CD4-positive, alpha-beta T cell (primary cell): ENCODE data around the gene NPIPB8. TPM values are rescaled to one million over a fixed set of nuclear protein-coding genes. Genes with fewer than 3 reads are reported as not detected.
"Not testable (repeated sequence)": the region's sequence is repeated elsewhere in the genome, so short reads cannot be mapped to it uniquely, and the experiment has no call there.

Source experiments
- ATAC-seq: fragments of 200-7000 bp; cut with Tn5 transposase; one replicate; pipeline ENCODE4 v1.10.0; 2022; ENCODE audit warnings: mild to moderate bottlenecking; ENCODE audit not compliant: poor library complexity
- CTCF ChIA-PET: fragments of 350-600 bp; sonication (Branson Sonifier 250); formaldehyde crosslinking; loops from one replicate; lab custom pipeline; 2021; ENCODE audit warnings: antibody characterized with exemption, inconsistent platforms; lab: Charles Lee
- POLR2A ChIA-PET: fragments of 350-600 bp; sonication (Branson Sonifier 250); formaldehyde crosslinking; loops from one replicate; lab custom pipeline; 2021; ENCODE audit warnings: antibody characterized with exemption, inconsistent platforms; lab: Charles Lee
- DNase-seq, 14 experiments: peaks; one replicate each; pipeline ENCODE4 v3.0.0-alpha.2; 2013 to 2020; ENCODE audit warnings: mixed read lengths in 2 of 14
- H3K27ac ChIP-seq, 2 donors: one replicate each; pipeline versions ENCODE4 v1.5.1 to v1.7.0; 2013; ENCODE audit warnings: low read length in 2 of 2, low read depth in 1 of 2, mild to moderate bottlenecking in 1 of 2
- H3K27me3 ChIP-seq, 2 experiments: 1 replicate in 1 of 2; 2 replicates in 1 of 2; pipeline versions ENCODE4 v1.6.1 to v1.7.0; 2013; ENCODE audit warnings: low read length in 2 of 2, control low read depth in 1 of 2, mild to moderate bottlenecking in 1 of 2, moderate library complexity in 1 of 2; ENCODE audit not compliant: insufficient read depth in 2 of 2, control insufficient read depth in 1 of 2
- H3K36me3 ChIP-seq: one replicate; pipeline ENCODE4 v1.6.1; 2013; ENCODE audit warnings: low read length, control low read depth; ENCODE audit not compliant: insufficient read depth
- H3K4me1 ChIP-seq: one replicate; pipeline ENCODE4 v1.6.1; 2013; ENCODE audit warnings: low read length, control low read depth; ENCODE audit not compliant: insufficient read depth
- H3K4me3 ChIP-seq: one replicate; pipeline ENCODE4 v1.5.1; 2013; ENCODE audit warnings: mild to moderate bottlenecking, low read length, moderate library complexity
- H3K9me3 ChIP-seq, 2 experiments: 1 replicate in 1 of 2; 2 replicates in 1 of 2; pipeline versions ENCODE4 v1.6.1 to v1.7.0; 2013; ENCODE audit warnings: low read length in 2 of 2, mild to moderate bottlenecking in 2 of 2, control low read depth in 1 of 2, moderate library complexity in 1 of 2; ENCODE audit not compliant: control insufficient read depth in 1 of 2, insufficient read depth in 1 of 2
- H3K27ac Mint-ChIP-seq: one replicate; pipeline ENCODE4 v1.8.0; 2020; ENCODE audit warnings: mixed read lengths
- H3K27me3 Mint-ChIP-seq: one replicate; pipeline ENCODE4 v1.8.0; 2021; ENCODE audit warnings: mixed read lengths
- H3K36me3 Mint-ChIP-seq: one replicate; pipeline ENCODE4 v1.8.0; 2021; ENCODE audit warnings: low read depth, mixed read lengths
- H3K4me1 Mint-ChIP-seq: one replicate; pipeline ENCODE4 v1.8.0; 2021; ENCODE audit warnings: low read depth, mixed read lengths
- H3K4me3 Mint-ChIP-seq: one replicate; pipeline ENCODE4 v1.8.0; 2020; ENCODE audit warnings: mild to moderate bottlenecking, mixed read lengths
- H3K9me3 Mint-ChIP-seq: one replicate; pipeline ENCODE4 v1.8.0; 2020; ENCODE audit warnings: mixed read lengths
- intact Hi-C, 2 experiments: fragments of 100-400 bp; cut with DNase I in 1 of 2; cut with micrococcal nuclease in 1 of 2; formaldehyde crosslinking; loops; one replicate each; pipeline versions ENCODE4 v1.15.1 to v1.9.0; 2023 to 2025; cut with DNase I, micrococcal nuclease
- total RNA-seq, 174 experiments: library from RNA in 2 of 174; stranded (reverse) in 2 of 174; gene quantifications; one replicate each; pipeline ENCODE4 v1.2.3 and lab custom pipeline; 2021 to 2026
- TF ChIP-seq, protein P1 (sequence below): fragments of 200-600 bp; IDR thresholded peaks from one replicate; pipeline ENCODE4 v1.8.0; 2022; ENCODE audit warnings: antibody characterized with exemption, mild to moderate bottlenecking

Gene NPIPB8
- total RNA-seq, 2 experiments from 2014 or later, result 0.58 TPM; not detected in 1

DNA sequence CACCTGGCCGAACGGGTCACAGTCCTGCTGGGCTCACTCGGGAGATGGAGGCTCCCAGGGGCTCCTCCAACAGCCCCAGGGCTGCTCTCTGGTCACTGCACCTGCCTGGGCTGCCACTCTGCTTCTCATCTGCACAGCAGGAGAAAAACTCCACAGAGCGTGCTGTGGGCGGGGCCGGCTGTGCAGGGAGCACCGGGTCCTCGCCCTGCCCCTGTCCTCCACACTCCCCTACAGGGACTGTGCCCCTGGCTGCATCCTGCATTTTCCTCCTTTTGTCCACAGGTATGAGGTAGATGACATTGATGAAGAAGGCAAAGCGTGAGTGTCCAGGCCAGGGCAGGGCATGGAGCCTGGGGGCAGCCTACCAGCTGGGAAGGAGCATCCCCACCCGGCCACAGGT, 35.8 kb upstream of the NPIPB8 start:
- ATAC-seq, H3K27ac Mint-ChIP-seq, H3K4me1 ChIP-seq, H3K27ac ChIP-seq, POLR2A ChIA-PET, CTCF ChIA-PET, H3K4me3 Mint-ChIP-seq, DNase-seq, H3K36me3 Mint-ChIP-seq, H3K9me3 ChIP-seq, H3K4me3 ChIP-seq, H3K27me3 ChIP-seq, intact Hi-C loops, H3K4me1 Mint-ChIP-seq, H3K9me3 Mint-ChIP-seq, H3K27me3 Mint-ChIP-seq, H3K36me3 ChIP-seq: not testable (repeated sequence)

DNA sequence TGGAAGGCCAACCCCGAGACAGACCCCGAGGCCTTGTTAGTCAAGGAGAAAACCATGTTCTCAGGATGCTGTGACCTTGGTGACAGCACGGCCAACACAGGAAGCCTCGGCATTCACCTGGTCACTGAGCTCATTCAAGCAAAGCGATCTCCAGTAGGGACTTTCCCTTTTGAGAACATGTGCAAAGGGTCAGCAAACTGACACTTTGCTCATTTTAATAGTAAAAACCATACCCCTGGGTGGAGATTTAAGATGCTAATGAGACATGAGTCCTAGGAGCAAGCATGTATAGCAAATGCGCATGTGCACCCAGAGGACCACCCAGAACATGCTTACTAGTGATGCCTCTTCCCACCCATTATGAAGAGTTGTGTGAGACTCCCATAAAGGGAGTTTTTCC, 35.3 kb upstream of the NPIPB8 start:
- H3K4me1 Mint-ChIP-seq, result no peaks in the 10 kb centered on the region
- no peaks in the 10 kb centered on the region for H3K36me3 Mint-ChIP-seq
- Histone ChIP-seq H3K36me3 (no peaks in the 10 kb centered on the region), H3K27ac (no peak overlapping the region), H3K4me1 (peaks cover 3% of the 10 kb centered on the region), H3K9me3 (no peaks in the 10 kb centered on the region), H3K4me3 (no peak overlapping the region), H3K27me3 (no peaks in the 10 kb centered on the region)
- ChIA-PET CTCF (no interaction called here), POLR2A (no interaction called here)
- H3K4me3 Mint-ChIP-seq, result no peak overlapping the region
- H3K9me3 Mint-ChIP-seq, result no peaks in the 10 kb centered on the region
- no peak overlapping the region for H3K27ac Mint-ChIP-seq
- no peak for ATAC-seq
- no peak for DNase-seq
- TF ChIP-seq, protein P1, sequence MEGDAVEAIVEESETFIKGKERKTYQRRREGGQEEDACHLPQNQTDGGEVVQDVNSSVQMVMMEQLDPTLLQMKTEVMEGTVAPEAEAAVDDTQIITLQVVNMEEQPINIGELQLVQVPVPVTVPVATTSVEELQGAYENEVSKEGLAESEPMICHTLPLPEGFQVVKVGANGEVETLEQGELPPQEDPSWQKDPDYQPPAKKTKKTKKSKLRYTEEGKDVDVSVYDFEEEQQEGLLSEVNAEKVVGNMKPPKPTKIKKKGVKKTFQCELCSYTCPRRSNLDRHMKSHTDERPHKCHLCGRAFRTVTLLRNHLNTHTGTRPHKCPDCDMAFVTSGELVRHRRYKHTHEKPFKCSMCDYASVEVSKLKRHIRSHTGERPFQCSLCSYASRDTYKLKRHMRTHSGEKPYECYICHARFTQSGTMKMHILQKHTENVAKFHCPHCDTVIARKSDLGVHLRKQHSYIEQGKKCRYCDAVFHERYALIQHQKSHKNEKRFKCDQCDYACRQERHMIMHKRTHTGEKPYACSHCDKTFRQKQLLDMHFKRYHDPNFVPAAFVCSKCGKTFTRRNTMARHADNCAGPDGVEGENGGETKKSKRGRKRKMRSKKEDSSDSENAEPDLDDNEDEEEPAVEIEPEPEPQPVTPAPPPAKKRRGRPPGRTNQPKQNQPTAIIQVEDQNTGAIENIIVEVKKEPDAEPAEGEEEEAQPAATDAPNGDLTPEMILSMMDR, result no peak
- intact Hi-C loops, result no loop called here
- H3K27me3 Mint-ChIP-seq, result no peaks in the 10 kb centered on the region

DNA sequence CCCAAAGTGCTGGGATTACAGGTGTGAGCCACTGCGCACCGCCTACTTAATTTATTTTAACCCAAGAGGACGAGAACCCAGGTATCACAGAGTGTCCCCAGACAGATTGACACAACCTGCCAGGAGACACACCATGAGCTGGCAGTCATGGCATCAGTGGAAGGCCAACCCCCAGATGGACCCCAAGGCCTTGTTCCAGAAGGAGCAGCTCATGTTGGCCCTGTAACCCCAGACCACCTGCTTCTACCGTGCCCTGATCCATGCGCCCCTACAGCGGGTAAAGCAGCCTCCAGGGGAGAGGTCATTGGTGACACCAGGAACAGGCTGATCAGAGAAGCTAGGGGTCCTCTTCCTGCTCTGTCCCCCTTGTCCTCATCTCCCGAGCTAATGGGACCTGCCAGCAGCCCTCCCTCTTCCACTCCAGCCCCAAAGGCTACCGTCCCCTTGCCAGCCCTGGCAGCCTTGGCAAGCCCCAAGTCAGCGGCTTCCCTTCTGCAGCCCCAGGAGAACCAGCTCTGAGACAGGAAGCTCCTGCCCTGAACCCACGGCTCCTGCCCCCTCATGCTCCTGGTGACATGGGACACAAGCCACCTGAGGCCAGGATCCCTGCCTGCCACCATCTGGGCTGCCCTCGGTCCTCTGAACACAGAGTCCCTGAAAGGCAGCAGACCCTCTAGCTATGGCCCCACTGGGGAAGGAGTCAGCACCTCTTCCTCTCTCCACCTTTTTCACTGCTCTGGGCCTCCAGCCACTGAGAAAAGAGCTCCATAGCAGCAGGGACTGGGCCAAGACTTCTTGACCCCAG, 34.3 kb upstream of the NPIPB8 start:
- POLR2A ChIA-PET, result no interaction called here
- Histone ChIP-seq H3K36me3 (no peaks in the 10 kb centered on the region), H3K4me1 (no peaks in the 10 kb centered on the region), H3K27me3 (no peaks in the 10 kb centered on the region), H3K27ac (no peak overlapping the region), H3K4me3 (no peak overlapping the region), H3K9me3 (no peaks in the 10 kb centered on the region)
- H3K4me1 Mint-ChIP-seq, result no peaks in the 10 kb centered on the region
- DNase-seq (no peak), ATAC-seq (no peak)
- H3K27me3 Mint-ChIP-seq, result no peaks in the 10 kb centered on the region
- H3K36me3 Mint-ChIP-seq, result no peaks in the 10 kb centered on the region
- no peaks in the 10 kb centered on the region for H3K9me3 Mint-ChIP-seq
- H3K27ac Mint-ChIP-seq, result no peak overlapping the region
- intact Hi-C loops, result no loop called here
- CTCF ChIA-PET, result no interaction called here
- TF ChIP-seq, protein P1, result no peak
- H3K4me3 Mint-ChIP-seq, result no peak overlapping the region

DNA sequence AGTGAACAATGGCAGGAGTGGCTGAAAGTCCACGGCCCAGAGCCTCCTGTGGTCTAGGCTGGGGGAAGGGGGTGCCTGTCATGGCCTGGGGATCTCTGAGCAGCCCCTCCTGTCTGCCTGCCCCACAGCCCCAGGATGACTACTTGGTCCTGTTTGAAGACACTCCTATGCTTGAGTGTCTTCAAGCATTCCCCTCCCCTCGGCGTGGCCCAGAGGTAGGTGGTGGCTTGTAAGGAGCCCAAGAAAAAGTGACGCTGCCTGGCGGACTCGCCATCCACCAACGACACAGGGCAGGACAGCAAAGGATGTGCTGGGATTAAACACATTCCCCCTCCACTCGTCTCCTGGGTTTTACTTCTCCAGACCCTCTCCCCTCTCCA, 33.7 kb upstream of the NPIPB8 start:
- no peak overlapping the region for H3K27ac Mint-ChIP-seq
- no peak overlapping the region for H3K4me3 Mint-ChIP-seq
- Histone ChIP-seq H3K9me3 (no peaks in the 10 kb centered on the region), H3K27me3 (no peaks in the 10 kb centered on the region), H3K36me3 (no peaks in the 10 kb centered on the region), H3K4me3 (no peak overlapping the region), H3K4me1 (no peaks in the 10 kb centered on the region), H3K27ac (no peak overlapping the region)
- no peaks in the 10 kb centered on the region for H3K4me1 Mint-ChIP-seq
- TF ChIP-seq, protein P1, result no peak
- no peak for ATAC-seq
- H3K36me3 Mint-ChIP-seq, result no peaks in the 10 kb centered on the region
- no peaks in the 10 kb centered on the region for H3K27me3 Mint-ChIP-seq
- intact Hi-C loops, result no loop called here
- DNase-seq, result no peak
- ChIA-PET CTCF (no interaction called here), POLR2A (no interaction called here)
- no peaks in the 10 kb centered on the region for H3K9me3 Mint-ChIP-seq
